OCI-LY1 (cell line): Measurements from ENCODE around the gene HSBP1L1.

Source experiments
- H2AFZ ChIP-seq: fragments of 200-600 bp; sonication (generic), shearing (Covaris generic); 2 replicates; pipeline ENCODE4 v1.6.0; 2014; ENCODE audit warnings: antibody characterized with exemption, mild to moderate bottlenecking, low read length
- H3F3A ChIP-seq: fragments of 200-600 bp; sonication (generic), shearing (Covaris generic); 2 replicates; pipeline ENCODE4 v1.6.0; 2014; ENCODE audit warnings: mild to moderate bottlenecking, antibody characterized with exemption, low read length, moderate library complexity; ENCODE audit not compliant: insufficient read depth
- H3K27ac ChIP-seq: fragments of 200-600 bp; sonication (generic); 2 replicates; pipeline ENCODE4 v1.5.1; 2014; ENCODE audit warnings: low read length, mixed run types, mild to moderate bottlenecking, low read depth; ENCODE audit not compliant: poor library complexity, severe bottlenecking
- H3K27me3 ChIP-seq: fragments of 200-600 bp; sonication (generic); 2 replicates; pipeline ENCODE4 v1.6.0; 2014; ENCODE audit warnings: antibody characterized with exemption, mild to moderate bottlenecking, low read length, moderate library complexity; ENCODE audit not compliant: insufficient read depth
- H3K36me3 ChIP-seq: fragments of 200-600 bp; sonication (generic); 2 replicates; pipeline ENCODE4 v1.6.1; 2014; ENCODE audit warnings: mild to moderate bottlenecking, antibody characterized with exemption, low read length, moderate library complexity, mixed read lengths; ENCODE audit not compliant: insufficient read depth
- H3K4me1 ChIP-seq: fragments of 200-600 bp; sonication (generic); 2 replicates; pipeline ENCODE4 v1.5.1; 2014; ENCODE audit warnings: mild to moderate bottlenecking, low read length, moderate library complexity; ENCODE audit not compliant: insufficient read depth, severe bottlenecking
- H3K4me2 ChIP-seq: fragments of 200-600 bp; sonication (generic), shearing (Covaris generic); 2 replicates; pipeline ENCODE4 v1.6.1; 2014; ENCODE audit warnings: low read length
- H3K4me3 ChIP-seq: fragments of 200-600 bp; sonication (generic); 2 replicates; pipeline ENCODE4 v1.5.1; 2014; ENCODE audit warnings: low read length, low read depth, mild to moderate bottlenecking, mixed read lengths; ENCODE audit not compliant: poor library complexity, severe bottlenecking
- H3K79me2 ChIP-seq: fragments of 200-600 bp; shearing (Covaris generic); 2 replicates; pipeline ENCODE4 v1.6.1; 2016; ENCODE audit warnings: mixed run types, low read length, mixed read lengths; ENCODE audit not compliant: insufficient read depth
- H3K9ac ChIP-seq: fragments of 200-600 bp; sonication (generic), shearing (Covaris generic); 2 replicates; pipeline ENCODE4 v1.6.1; 2014; ENCODE audit warnings: mild to moderate bottlenecking, low read length, mixed read lengths
- H3K9me2 ChIP-seq: fragments of 200-600 bp; sonication (generic), shearing (Covaris generic); 2 replicates; pipeline ENCODE4 v1.6.1; 2014; ENCODE audit warnings: low read depth, mild to moderate bottlenecking, low read length, mixed read lengths
- H3K9me3 ChIP-seq: fragments of 200-600 bp; shearing (Covaris generic); 2 replicates; pipeline ENCODE4 v1.6.1; 2014; ENCODE audit warnings: low read length, mixed read lengths
- H4K20me1 ChIP-seq: fragments of 200-600 bp; sonication (generic), shearing (Covaris generic); 2 replicates; pipeline ENCODE4 v1.6.0; 2016; ENCODE audit warnings: mild to moderate bottlenecking, low read length; ENCODE audit not compliant: insufficient read depth
- CTCF ChIP-seq: fragments of 200-600 bp; sonication (generic), shearing (Covaris generic); IDR thresholded peaks from 2 replicates; pipeline ENCODE4 v1.5.1; 2017; ENCODE audit warnings: mild to moderate bottlenecking, antibody characterized with exemption, low read length, moderate library complexity, mixed read lengths
- EZH2 ChIP-seq: fragments of 200-600 bp; sonication (generic), shearing (Covaris generic); IDR thresholded peaks from 2 replicates; pipeline ENCODE4 v1.8.0; 2017; ENCODE audit warnings: borderline replicate concordance, mixed run types, mild to moderate bottlenecking, antibody characterized with exemption, low read length, moderate library complexity, mixed read lengths

The HSBP1L1 gene

DNA sequence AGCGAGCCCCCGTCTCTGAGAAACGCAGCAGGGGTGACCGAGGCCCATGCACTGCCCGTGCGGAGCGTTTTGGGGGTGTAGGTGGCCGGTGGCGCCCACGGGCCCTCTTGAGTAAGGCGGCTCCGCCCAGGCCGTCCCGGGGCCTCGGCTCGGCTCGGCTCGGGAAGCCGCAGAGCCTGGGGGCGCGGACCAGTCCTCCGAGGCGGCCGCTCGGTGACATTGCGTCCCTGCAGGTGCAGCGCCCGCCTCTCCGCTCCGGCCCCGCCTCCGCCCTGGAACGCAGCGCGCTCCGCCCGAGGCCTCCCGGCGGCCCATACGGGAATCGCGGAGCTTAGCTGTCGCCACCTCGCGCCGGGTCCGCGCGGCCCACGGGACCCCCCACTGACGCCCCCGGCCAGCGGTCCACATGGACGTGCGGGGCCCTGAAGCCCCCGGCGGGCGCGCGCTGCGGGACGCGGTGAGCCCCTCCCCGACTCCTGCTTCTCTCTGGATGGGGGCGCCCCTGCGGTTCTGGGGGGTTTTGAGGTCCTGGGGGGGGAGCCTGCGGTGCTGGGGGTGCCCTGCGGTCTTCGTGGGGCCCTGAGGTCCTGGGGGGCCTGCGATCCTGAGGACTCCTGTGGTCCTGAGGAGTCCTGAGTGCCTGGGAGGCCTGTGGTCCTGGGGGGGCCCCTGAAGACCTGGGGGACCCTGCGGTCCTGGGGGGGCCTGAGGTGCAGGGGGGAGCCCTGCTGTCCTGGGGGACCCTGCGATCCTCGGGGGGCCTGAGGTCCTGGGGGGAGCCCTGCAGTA lies at the start of gene HSBP1L1:
Gene HSBP1L1, plus strand, starts transcription at position 314 of the 789 bp plus-strand sequence. Its CDS starts 93 bp downstream, at position 407.
- Histone ChIP-seq H3K9me3 (no peaks in the 10 kb centered on the region), H3K9me2 (no peaks in the 10 kb centered on the region), H3K36me3 (peaks cover 15% of the 10 kb centered on the region), H3F3A (no peaks in the 10 kb centered on the region), H4K20me1 (no peaks in the 10 kb centered on the region), H3K4me1 (peaks cover 62% of the 10 kb centered on the region), H3K27ac (peak within 1 kb of the TSS; percentile 72), H3K9ac (peak within 1 kb of the TSS; percentile 74), H3K4me3 (peak within 1 kb of the TSS; percentile 67), H3K4me2 (peak within 1 kb of the TSS; percentile 62), H3K79me2 (no peaks in the 10 kb centered on the region), H3K27me3 (no peaks in the 10 kb centered on the region), H2AFZ (no peak within 1 kb of the TSS)
- TF ChIP-seq EZH2: no peak
- peak; percentile 18; the same call in 1 of the 2 replicates for TF ChIP-seq CTCF

- Histone ChIP-seq H3K9me2 (no peaks in the 10 kb centered on the region), H3F3A (no peaks in the 10 kb centered on the region), H3K27me3 (no peaks in the 10 kb centered on the region), H4K20me1 (no peaks in the 10 kb centered on the region), H3K27ac (no peak overlapping the region), H3K36me3 (peaks cover 21% of the 10 kb centered on the region), H2AFZ (no peak overlapping the region), H3K79me2 (no peaks in the 10 kb centered on the region), H3K9ac (no peak overlapping the region), H3K4me2 (no peak overlapping the region), H3K4me3 (no peak overlapping the region), H3K9me3 (no peaks in the 10 kb centered on the region), H3K4me1 (no peaks in the 10 kb centered on the region)
- TF ChIP-seq CTCF (no peak), EZH2 (no peak)
These were observed 49.0 kb upstream of the HSBP1L1 start for GRCh38 chr18:79915161-79916127.

DNA sequence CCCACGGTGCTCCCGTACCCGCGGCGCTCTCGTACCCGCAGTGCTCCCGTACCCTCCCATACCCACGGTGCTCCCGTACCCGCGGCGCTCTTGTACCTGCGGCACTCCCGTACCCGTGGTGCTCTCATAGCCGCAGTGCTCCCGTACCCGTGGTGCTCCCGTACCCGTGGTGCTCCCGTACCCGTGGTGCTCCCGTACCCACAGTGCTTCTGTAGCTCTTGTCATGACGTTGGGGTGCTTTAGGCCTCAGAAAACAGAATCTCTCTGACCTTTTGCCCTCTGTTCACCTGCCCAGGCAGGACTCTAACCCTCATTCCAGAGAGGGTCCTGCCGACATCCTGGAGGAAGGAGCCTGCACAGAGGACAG lies 48.3 kb upstream of the HSBP1L1 start:
- no peaks in the 10 kb centered on the region for H3K9me2 ChIP-seq
- no peak for TF ChIP-seq CTCF
- TF ChIP-seq EZH2: no peak
- H3K4me1 ChIP-seq: no peaks in the 10 kb centered on the region

More for the DNA sequence above, 48.3 kb upstream of the HSBP1L1 start:
- peaks cover 21% of the 10 kb centered on the region for H3K36me3 ChIP-seq
- no peaks in the 10 kb centered on the region for H3K27me3 ChIP-seq
- H3K4me2 ChIP-seq: no peak overlapping the region
- no peak overlapping the region for H3K4me3 ChIP-seq
- no peak overlapping the region for H2AFZ ChIP-seq
- no peak overlapping the region for H3K9ac ChIP-seq
- H3K9me3 ChIP-seq: no peaks in the 10 kb centered on the region
- H3K27ac ChIP-seq: no peak overlapping the region
- no peaks in the 10 kb centered on the region for H3F3A ChIP-seq
- no peaks in the 10 kb centered on the region for H4K20me1 ChIP-seq
- no peaks in the 10 kb centered on the region for H3K79me2 ChIP-seq
